HG02870 (cell line): Measurements from ENCODE around the gene TMEM81.

ENCODE experiments used
- ATAC-seq: cut with Tn5 transposase; IDR thresholded peaks from one replicate; pipeline ENCODE4 v1.9.1; 2021; ENCODE audit warnings: mild to moderate bottlenecking, moderate library complexity; ENCODE audit not compliant: unreplicated experiment

Gene TMEM81

DNA sequence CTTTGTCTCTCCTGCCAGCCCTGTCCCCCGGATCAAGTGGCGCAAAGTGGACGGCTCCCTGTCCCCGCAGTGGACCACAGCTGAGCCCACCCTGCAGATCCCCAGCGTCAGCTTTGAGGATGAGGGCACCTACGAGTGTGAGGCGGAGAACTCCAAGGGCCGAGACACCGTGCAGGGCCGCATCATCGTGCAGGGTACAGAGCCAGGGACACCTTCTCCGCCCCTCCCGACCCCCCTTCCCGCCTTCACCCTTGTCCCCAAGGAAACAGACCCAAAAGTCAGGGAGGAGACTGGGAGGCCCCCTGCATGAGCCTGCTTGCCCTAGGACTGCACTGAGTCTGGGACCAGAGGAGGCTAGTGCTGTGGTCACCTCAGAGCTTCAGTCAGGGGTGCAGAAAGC is 23.0 kb downstream of the TMEM81 start:
- no peak for ATAC-seq

DNA sequence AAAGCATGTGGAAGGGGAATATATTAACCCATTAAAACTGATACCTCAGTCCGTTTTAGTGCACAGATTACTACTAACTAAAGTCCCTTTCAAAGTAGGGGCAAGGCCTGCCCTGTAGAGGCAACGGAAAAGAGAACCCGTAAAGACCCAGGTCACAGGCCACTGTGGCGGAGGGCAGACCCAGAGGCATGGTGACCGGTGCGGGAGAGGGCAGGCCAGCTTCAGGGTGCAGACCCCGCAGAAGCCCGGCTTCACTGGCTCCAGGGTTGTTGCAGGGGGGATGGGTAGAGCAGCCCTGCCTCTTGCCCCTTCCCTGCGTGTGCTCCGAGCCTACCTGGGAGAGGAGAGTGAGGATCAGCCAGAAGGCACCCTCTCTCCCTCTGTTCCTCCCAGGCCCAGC is 23.5 kb downstream of the TMEM81 start:
- ATAC-seq, result no peak

GRCh38 chr1:205059660-205060059 is 24.6 kb downstream of the TMEM81 start:
- ATAC-seq, result no peak

- no peak for ATAC-seq
Measured at GRCh38 chr1:205058853-205059252, 25.4 kb downstream of the TMEM81 start.

DNA sequence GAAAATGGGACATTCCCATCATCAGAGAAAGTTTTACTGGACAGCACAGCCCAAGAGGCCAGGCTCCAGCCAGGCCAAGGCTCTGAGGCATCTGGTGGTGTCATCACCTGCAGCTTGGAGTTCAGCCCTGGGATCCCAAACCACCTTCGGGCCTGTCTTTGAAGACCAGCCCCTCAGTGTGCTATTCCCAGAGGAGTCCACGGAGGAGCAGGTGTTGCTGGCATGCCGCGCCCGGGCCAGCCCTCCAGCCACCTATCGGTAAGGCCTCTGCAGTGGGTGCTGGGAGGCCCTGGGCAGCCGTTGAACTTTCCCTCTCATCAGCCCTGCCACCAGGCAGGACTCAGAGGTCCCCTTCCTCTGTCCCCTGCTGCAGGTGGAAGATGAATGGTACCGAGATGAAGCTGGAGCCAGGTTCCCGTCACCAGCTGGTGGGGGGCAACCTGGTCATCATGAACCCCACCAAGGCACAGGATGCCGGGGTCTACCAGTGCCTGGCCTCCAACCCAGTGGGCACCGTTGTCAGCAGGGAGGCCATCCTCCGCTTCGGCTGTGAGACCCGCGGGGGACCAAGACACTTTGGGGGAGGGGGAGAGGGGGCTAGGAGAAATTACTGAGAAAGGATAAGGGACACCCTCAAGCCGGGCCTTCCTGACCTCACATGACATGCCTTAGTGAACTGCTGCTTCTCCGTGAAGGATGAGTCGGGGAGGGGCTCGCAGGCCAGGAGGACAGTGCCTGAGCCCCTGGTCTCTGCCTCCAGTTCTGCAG is 26.3 kb downstream of the TMEM81 start:
- no peak for ATAC-seq

DNA sequence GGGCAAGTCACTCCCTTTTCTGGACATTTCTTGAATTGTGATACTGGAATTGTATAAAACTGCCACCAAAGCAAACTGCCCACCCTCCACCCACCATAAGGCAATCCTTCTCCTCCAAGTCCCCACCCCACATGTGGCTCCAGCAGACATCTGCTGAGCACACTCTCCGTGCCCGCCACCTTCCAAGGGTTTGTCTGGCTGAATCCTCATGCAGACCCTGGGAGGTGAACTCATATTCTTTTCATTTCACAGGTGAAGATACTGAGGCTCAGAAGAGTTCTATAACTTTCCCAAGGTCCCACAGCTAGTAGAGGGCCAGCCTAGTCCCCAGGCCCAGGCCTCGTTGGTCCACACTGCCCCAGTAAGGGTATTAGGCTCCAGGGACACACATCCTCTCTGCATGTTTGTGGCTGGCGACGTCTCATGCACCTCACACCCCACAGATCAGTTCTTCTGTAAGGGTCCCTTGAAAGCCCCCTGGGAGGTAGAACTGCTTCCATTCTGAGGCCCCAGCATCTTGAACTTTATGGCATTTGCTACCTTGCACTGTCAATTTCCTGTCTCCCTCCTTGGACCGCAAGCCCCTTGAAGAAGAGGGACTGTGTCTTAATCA is 27.2 kb downstream of the TMEM81 start:
- ATAC-seq, result no peak

GRCh38 chr1:205056188-205056611 is 28.1 kb downstream of the TMEM81 start:
- no peak for ATAC-seq

- ATAC-seq, result no peak
Measured at GRCh38 chr1:205054013-205054412, 30.2 kb downstream of the TMEM81 start.

DNA sequence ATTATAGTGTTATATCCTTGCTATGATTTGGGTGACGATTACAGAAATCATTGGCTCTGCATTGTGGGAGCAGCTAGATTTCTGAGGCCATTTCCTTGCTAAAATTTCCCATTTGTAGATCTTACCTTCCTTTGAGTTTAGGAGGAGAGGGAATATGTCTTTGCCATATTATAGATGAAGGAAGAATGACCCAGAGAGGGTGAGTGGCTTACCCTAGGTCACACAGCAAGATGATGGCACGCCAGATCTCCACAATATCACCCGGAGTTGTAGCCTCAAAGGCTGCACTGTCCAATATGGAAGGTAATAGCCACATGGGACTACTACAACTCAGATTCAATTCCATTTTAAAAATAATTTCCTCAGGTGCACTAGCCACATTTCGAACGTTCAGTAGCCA is 31.0 kb downstream of the TMEM81 start:
- ATAC-seq, result no peak

GRCh38 chr1:205052690-205053089 is 31.6 kb downstream of the TMEM81 start:
- no peak for ATAC-seq

DNA sequence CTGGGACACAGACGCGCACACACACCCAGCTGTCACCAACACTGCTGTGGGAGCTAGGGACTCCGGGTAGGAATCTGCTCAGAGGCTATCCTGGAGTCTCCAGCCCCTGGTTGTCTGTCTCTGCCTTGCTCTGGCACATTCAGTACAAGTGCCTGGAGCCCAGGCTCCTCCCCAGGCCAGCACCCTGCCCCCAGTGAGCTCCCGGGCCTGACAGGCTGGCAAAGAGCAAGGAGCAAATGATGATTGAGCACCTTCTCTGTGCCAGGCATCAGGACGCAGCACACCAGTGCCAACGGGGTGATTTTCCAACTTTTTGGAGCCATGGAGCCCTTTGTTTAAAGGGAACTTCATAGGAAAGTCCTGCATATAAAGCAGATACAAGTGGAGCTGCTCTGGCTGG is 34.8 kb downstream of the TMEM81 start:
- no peak for ATAC-seq

GRCh38 chr1:205048382-205048781 is 35.9 kb downstream of the TMEM81 start:
- no peak for ATAC-seq

DNA sequence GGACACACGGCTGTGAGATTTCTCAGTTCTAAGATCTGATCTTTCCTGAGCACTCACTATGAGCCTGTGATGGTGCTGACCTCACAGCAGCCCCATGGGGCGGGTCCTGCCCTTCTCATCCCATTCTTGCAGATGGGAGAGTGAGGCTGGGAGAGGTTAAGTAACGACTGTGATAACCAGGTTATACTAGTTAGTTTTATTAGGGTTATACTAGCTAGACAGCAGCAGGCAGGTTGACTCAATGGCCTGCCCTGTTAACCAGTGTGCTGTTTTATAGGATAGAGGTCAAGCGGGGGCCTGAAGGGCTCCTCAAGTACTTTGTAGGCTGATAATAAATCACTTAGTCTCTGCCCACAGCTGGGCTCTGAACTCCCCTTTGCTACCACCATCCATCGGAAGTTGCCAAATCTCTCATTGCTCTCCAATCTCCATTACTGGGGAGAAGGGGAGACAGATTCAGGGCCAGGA is 36.5 kb downstream of the TMEM81 start:
- ATAC-seq, result no peak

DNA sequence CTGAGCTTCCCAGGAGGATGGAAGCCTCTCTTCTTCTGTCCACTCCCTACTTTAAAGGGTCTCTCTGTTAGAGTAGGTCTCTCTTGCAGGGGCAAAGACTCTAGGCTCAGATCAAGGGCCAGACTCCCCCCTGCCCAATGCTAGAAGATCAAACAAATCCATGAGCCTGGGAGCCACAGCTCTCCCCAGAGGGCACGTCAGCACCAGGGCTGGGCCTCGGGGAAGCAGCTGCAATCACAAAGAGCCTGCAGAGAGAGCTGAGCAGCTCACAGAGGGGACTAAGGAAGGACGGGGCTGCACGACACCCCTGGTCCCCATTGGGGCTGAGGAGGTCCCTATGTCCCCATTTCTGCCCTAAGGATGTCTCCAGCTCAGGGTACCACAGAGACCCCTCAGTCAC is 37.4 kb downstream of the TMEM81 start:
- ATAC-seq, result no peak

GRCh38 chr1:205045146-205045545 is 39.1 kb downstream of the TMEM81 start:
- no peak for ATAC-seq

DNA sequence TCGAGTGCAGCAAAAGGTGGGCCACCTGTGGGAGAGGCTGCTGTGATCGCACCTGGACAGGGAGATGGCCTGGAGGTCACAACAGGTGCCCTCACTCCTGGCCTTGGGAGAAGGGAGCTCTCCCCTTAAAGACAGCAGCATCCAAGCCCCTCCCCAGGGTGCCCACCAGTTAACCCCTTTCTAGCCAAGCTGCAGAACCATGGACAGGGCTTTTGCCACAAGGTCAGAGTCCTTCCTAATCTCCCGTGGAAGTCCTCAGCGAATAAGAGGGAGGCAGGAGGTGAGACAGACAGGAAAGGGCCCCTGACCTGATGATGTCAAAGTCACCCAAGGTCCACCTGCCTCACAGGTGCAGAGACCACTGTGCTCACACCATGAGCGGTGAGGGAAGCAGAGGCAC is 39.5 kb downstream of the TMEM81 start:
- ATAC-seq, result no peak

DNA sequence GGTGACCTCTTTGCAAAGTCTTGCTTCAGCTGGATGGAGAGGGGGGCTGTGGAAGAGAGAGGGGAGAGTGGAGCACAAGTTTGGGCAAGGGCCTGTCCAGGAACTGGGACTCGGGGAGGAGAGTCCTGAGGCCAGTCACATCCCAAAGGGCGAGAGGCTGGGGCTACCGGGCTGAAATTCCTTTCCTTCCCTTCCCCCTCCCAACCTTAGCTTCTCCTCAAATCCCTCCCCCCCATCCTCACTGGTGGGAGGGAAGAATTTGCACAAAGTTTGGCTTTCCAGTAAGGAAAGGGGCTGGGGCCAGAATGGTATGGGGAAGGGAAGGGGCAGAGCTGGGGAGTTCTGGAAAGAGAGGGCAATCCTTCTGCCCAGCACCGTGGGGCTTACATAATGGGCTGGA is 40.4 kb downstream of the TMEM81 start:
- ATAC-seq, result no peak

DNA sequence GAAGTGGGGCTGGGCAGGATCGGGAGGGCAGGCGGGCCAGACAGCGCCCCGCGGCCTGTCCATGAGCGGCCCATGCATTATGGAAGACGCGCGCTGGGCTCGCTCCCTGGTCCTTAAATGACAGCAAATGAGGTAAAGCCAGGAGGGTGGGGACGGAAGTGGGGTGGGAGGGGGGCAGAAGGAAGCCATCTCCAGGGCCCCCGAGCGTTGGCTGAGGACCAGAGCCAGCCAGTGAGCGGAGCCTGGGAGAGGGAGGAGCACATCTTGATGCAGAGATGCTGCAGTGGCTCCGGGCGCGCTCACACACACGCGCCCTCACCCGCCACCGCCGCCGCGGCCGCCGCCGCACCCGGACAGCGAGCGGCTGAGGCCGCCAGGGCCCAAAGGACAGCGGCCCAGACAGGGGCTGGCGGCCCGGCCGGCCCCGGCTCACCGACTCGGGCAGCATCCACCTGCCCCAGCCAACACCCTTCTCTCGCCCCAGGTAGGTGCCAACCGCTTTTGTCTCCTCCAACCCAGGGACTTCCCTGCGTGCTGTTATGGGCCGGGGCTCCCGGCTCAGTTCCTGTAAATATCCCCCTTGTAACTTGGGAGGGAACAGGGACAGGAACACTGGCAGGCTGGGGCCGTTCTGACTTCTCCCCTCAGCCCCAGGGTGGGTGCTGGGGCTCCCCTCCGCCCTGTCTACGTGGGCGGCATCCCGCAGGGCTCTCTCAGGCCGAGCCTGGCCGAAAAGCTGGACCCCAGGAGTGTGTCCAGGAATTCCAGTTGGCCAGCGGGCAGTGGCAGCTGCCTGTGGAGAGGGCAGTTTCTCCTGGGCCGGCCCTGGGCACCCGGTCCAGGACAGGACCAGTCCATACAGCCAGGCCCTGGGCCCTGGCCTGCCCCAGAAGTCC is 41.1 kb downstream of the TMEM81 start, which contains the start of gene CNTN2:
CNTN2 (plus strand) TSS at position 302 of the 896 bp plus-strand sequence. CDS start 9,974 bp downstream, outside the sequence.
- ATAC-seq, result no peak

DNA sequence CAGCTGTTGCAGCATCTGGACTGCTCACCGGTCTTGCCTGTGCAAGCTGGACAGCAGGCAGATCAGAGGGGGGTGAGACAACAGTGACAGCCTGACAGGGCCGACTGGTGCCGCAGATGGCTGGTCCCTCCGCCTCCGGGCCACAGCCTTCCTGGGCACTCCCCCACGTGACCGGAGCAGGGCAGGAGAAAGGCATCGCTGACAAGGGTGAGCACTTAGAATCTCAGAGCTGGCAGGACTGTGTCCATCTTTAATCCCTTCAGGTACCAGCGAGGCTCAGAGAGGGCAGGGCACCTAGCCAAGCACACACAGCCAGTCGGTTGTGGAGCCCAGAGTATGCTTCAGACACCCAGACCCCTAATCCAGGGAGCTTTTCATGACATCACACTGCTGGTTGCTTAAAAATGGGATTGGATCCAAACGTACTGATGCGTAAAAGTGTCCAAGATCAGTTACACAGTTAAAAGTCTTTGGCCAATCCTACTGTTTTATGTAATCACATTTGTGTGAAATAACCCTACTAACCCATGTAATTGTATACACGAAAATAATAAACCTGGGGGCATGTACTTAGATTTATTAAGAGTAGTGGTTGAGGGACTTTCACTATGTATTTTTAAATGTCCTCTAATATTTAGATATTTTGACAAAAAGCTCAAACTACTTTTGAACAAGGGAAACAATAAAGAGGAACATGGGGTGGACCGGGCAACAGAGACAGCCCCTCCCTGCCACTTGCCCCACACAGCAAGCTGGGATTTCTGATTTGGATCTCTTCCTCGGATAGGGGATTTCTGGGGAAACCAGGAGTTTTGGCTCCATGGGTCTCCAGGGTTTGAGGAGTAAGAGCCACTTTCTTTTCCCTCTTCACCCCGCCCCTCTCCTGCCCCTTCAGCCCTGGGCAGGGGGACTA is 42.0 kb downstream of the TMEM81 start:
- no peak for ATAC-seq

GRCh38 chr1:205041001-205041715 is 43.1 kb downstream of the TMEM81 start:
- no peak for ATAC-seq
